Activated T-helper 1 cell treated with Interleukin-2 at 50 U/mL for 16 hours (primary cell): ENCODE measurements around the gene USP7.
"Not testable (repeated sequence)": the region's sequence is repeated elsewhere in the genome, so short reads cannot be mapped to it uniquely, and the experiment has no call there.

ENCODE experiments used
- DNase-seq: peaks from one replicate; pipeline ENCODE4 v3.0.0-alpha.2; 2020; ENCODE audit warnings: low read depth

Gene USP7

DNA sequence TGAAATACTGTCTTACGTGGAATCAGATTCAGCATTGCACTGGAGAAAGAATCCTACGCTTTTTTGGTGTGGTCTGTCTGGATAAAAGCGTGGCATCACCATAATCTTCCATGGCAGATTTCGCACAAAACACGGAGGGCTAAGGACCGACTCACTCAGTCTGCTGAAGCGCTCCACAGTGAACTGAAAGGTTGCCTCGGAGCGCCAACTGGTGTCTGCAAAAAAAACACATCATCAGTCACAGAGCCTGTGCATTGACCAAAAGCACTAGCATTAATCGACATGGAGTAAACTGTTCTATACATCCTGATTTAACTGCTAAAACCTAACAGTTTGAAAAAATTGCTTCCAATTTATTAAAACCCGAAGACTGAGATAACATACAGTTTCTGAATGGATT, 40.5 kb downstream of the USP7 start:
- no peak for DNase-seq

DNA sequence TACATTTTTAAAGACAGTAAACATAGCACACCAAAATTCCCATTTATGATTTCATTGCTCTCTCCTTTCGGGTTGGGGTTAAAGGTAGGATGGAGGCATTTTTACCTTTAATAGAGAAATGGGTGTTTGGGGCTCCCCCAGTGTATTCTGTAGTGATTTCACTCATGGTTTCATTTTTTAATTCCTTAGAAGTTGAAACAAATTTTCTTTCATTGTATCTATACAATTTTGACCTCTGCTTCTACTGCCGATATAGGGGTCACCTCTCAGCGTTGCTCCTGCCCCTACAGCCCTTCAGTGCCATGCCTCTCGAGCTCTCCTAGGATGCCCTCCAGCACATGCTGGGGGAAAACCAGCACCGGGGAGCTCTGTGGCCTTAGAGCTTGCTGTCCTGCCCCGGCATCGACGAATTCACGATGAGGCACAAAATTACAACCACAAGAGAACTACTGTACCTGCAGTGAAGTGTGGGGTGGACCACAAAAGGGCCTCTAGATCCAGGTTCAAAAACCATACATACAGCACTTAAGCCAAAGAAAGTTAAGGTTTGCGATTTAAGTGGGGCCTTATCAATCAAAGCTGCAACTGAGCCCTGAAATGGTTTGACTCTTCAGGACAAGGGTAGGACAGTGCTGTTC, 42.2 kb downstream of the USP7 start:
- DNase-seq, result no peak

DNA sequence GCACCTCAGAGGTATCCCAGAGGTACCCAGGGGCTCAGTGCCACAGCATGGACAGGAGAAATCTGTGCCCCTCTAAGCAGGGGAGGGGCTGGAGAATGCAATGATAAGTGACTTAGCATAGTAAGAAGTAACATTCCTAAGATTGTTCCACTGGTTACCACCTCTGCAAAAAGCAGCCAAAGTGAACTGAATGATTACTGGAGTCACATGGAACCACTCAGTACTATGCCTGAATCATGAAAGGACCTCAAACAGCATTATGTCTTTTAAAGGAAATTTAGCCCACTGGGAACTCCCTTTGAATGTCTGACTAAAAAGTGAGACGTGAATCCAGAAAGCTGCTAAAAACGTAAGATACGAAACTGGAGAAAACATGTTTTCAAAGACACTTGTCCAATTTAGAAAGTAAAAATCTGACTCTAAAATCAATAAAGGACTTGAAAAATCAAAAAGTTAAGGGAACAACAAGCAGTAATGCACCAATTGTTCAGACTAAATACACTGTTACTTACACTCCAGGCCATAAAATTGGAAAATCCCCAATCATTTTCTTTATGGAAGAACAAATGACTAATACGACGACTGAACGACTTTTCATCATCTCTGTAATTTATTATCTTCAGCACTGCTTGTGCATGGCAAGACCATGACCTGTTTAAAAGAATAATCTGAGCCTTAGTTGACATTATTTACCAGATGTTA, 42.9 kb downstream of the USP7 start:
- no peak for DNase-seq

DNA sequence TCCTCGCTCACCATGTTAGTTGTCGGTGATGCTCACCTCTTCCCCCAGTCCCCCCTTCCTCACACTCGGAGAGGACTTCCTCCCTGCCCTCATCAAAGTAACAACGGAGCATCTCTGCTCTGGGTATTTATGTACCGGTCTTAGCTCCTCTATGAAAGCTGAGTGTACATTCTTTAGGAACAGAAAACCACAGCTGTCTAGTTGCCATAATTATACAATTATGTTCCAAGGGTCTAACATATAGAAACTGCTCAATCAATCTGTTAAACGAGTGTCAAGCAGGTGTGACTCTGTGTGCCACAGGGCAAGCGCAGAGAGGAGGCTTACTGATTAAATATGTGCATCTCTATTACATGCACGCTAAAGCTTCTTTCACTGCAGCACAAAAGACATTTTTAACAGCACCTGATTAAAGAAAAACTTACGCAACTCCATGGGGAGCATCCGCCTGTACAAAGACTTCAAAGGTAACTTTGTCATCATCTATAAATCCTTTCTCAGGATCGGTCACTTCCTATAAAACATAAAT, 43.7 kb downstream of the USP7 start:
- DNase-seq, result no peak

DNA sequence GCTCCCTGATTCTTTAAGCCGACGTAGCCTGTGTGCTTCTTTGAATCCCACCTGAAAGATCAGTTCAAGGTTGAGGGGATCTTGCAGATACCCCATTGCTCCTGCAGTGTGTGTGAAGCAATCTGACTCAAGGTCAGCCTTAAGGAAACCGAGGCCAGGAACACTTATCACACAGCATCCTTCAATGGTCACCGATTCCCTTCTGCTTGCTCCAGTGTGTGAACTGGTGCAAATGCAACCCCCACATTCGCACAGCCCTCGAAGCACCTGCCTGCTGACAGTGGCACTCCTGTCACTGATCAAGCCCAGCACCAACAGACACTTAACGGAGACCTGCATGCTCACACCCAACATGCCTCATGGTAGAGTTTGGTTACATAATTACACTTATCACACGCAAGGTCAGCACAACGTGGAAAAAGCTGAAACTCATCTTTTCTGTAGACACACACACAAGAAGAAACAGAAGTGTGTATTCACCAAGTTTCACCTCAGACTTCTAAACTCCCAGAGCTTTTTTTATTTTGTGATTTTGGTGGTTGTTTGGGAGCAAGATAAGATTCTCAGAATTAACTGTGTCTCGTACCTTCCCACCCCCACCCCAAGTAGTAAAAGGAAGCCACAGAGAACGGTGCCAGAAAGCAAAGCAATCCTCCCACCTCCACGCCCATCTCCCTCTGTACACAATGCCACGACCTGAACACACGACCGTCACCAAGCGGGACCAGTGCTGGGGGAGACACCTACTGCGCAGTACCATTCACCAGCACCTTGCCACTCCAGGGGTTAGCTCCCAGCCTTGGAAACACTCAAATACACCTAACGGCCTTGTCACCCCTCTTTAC, 44.4 kb downstream of the USP7 start:
- DNase-seq, result no peak

DNA sequence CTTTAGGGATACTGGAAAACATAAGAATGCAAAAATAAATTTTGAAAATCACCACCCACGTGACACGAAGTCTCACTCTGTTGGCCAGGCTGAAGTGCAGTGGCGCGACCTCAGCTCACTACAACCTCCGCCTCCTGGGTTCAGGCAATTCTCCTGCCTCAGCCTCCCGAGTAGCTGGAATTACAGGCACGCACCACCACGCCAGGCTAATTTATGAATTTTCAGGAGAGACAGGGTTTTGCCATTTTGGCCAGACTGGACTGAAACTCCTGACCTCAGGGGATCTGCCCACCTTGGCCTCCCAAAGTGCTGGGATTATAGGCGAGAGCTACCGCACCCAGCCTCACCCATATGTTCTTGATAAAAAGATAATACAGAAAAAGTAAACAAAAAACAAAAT, 46.4 kb downstream of the USP7 start:
- not testable (repeated sequence) for DNase-seq

DNA sequence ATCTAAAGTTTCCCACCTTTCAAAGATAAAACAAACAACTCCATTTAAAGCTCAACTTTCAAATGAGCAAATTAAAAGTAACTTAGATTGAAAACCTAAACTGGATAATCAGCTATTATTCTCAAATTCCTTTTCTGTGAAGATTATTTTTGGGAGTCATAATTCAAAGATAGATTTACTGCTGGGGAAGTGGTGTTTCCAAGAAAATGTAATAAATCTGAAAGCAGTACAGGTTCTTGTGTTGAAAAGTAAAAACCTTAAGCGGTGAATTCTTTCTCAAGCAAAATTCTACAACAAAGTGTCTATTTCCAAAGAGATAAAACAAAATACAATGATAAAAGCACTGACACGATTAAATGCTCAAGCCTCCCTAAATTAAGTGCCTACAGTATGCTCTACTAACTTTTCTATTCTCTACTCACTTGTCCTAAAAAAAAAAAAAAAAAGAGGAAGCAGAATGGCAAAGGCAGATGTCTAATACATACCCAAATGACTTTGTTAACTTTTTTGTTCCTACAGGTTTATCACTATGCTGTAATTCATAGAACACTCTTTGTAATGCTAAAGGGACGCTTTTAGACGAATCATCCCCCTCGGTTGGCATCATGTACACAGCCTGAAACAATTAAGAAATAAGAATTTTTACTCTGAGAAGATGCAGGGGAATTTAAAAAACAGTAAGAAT, 47.0 kb downstream of the USP7 start:
- no peak for DNase-seq

DNA sequence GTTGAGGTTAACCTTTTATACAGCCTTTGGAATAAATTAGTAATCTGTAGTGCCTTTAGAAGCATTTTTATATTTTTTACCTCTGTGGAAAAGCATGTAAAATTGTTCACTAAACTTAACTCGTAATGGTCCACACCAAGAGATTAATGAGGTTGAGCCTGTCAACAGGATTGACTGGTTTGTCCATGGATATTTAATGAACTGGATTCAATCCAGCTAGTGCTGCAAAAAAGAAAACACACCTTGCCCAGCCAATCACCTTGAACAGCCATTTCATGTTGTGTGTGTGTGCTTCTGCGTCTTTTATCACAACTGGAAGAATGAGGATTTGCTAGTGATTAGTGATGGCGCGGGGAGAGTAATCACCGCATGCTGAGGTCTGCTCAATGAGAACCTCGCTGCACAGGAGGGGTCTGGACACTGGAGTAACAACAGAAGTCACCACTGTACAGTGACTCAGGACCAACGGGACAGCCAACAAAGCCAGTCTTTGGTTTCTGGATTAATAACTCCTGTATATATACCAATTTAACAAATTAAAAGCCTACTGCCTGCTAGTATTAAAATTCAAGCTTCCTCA, 47.9 kb downstream of the USP7 start:
- no peak for DNase-seq

DNA sequence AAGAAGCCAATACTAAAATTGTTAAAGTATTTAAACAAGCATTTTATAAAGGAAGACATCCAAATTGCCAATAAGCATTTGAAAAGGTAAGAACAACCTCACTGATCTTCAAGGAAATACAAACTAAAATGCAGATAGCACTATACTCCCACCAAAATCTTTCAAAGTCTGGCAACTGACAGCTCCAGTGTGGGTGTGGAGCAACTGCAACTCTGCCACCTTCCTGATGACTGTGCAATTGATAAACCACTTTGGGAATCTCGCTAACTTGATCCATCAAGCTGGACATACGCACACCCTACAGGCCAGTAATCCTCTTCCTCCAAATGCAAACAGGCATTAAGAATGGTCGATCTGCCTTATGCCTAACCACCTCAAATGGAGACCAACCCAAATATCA, 49.6 kb downstream of the USP7 start:
- DNase-seq, result no peak

DNA sequence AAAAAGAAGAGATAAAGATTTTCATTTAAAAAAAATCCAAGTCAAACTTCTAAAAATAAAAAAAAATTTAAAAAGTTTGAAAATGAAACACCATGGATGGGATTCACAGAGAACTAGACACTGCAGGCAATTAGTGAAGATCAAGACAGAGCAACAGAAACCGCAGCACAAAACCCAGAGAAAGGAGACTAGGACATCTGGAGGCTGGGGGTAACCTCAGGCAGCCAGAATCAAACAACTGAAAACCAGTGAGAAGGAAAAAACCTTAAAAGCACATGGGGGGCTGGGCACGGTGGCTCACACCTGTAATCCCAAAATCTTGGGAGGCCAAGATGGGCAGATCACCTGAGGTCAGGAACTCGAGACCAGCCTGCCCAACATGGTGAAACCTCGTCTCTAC, 50.9 kb downstream of the USP7 start:
- DNase-seq, result no peak

DNA sequence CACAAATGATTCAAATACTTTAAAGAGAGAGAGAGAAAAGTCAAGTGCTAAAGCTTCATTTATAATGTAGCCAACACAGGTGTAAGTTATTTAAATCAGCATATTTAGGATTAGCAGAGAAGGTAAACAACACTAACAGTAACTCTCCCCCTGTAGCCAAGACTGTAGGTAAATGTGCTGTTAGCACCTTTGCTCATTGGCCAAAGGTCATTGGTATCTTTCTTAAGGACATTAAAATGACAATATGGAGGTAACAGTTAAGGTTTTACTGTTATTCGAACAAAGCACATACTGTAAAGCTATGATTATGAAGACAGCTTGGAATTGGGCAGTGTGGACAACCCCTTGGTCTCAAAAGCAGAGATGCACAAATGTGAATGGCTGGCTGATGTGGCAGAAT, 52.9 kb downstream of the USP7 start:
- no peak for DNase-seq

DNA sequence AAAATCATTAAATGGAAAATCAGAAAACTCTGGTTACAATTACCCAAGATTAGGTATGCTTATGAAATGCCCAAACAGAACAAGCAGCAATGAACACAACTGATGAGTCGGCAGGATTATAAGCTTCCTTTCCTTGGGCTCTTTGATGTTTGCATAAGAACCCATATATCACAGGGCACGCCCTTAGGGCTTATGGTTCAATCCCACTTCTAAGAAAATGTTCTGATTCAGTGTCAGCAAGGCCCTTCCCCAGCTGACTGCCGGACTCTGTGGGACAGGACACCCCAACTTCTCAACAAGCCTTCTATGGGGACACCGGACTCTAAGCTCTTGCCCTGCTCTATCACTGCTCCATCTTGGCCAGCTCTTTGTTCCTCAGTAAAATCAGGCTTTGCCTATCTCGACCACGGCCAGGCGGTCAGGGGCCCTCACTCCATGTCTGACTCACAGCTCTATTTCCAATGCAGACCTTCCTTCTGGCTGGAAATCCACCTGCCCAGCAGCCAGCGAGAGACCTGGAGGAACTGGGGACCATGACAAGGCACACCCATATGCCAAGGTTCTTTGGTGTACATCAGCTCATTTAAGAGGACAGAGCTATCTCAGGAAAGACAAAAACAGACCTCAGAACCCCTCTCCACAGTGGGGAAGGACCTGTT, 54.8 kb downstream of the USP7 start:
- no peak for DNase-seq

DNA sequence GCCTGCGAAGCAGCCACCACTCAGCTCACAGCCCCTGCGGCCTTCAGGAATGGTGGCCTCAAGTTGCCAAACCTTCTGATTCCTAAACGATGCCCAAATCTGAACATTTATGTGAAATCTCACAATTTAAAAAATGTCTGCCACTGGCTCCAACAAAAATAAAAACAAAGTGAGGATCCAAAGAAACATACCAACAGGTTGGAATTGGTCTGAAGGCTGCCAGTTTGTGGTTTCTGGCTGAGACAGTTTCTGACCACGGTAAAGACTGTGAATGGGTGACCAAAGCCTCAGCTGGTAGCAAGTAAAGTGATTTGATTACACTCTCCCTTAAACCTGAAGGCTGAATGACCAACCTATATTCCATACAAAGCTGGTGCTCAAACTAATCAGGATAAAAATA, 56.6 kb downstream of the USP7 start:
- no peak for DNase-seq

DNA sequence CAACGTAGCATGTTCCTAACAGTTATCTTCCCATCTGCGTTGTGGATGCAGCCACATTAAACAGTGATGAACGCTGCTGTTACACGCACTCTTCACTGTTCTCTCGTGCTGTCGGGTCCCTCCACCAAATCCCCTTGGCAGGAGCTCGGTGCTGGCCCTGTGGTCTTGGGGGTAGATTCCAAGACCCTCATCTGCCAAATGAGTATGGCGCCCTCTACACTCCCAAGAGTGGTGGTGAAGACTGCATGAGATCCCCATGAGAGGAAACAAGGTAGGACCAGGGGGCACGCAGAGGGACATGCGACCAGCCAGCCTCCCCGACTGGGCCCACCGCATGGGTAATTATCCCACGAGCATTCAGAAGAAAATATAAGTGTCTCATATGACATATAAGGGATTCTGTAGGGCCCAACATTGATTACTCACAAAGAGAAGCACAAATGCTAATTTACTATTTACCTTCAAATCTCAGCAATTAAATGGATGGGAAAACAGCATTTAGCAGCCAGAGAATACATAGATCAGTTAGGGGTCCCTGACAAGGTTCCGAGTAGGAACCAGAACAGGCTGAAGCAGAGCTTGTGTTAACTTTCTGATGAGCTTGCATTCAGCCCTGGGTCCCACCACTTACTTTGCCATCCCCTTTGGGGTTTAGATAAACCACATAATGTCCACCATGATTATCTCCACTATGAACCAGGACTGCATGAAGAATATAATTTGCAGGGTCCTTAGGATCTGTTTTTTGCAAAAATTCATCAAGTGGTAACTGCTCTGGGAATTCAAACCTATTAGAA, 57.7 kb downstream of the USP7 start:
- no peak for DNase-seq

DNA sequence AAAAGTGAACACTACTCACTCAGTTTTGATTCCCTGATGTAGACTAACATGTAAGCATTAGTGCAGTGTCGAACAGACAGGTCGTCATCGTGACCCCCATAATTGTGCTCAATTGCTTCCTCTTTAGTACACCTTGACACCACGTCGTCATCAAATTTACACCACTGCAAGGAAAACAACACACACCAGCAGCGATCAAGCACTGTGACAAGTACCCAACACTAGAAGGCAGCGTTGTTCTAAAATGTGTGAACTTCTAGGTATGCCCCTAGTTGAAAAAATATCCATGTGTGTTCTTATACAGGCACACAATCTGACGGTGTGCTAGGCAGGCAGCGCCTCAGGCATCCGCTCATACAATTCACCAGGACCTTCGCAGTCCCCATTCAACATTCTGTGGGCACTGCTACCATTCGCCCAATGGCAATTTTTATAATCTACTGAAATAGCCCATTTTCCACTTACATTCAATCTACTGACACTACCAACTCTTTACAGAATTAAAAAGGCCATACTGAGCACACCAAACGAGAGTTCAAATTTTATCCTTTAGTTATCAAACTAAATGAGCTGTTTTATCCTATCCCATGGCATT, 58.4 kb downstream of the USP7 start:
- DNase-seq, result no peak

DNA sequence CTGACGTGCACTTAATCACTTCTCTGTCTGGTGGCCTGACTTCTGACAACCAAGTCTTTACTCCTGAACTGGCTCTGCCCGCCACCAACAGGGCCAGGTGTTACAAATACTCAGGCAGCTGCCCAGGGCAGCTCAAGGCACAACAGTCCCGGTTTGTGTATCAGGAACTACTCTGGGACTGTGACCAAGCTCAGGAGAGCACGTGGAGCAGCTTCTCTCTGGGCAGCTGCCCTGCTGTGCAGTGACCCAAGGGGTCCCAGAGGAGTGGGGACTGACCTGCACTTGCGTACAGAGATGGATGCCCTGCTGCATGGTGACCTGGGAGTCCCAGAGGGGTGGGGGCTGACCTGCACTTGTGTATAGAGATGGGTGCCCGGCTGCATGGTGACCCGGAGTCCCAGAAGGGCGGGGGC, 59.7 kb downstream of the USP7 start:
- DNase-seq, result no peak

DNA sequence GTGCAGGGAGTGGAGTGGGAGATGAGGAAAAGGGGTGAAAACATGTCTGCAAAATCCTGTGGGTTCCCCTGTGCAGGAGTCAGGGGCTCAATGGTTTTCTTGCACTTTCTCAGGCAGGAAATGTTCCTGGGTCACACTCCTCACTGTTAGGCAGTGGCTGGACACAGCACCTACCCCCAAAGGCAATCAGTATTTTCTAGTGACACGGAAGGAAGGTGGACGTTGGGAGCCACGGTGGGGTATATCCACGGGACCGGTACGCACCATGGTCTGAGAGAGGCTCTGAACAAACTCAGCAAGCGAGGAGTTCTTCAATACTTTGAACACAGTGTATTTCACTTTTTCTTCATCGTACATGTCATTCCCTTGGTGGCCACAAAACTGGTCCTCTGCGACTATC, 60.7 kb downstream of the USP7 start:
- no peak for DNase-seq

DNA sequence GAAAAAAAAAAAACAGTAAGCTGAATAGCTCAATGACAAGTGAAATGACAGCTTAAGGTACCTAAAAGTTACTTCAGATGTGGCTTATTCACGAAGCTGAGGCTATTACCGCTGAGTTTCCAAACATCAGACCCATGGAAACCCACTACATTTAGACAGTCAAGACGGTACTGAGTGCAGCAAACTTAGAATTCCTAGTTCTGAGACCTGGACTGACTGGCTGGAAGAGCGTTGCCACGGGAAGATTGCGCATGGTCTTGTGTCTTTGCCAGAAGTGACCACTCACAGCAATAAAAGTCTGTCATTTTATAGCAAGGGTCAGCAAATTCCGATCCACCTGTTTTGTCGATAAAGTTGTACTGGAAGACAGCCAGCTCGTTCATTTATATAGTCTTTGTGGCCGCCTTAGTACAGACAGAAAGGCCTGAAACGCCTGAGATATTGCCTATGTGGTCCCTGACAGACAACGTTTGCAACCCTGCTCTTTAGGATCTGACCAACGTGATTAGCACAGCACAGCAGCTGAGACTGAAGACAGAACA, 62.3 kb downstream of the USP7 start:
- DNase-seq, result no peak

DNA sequence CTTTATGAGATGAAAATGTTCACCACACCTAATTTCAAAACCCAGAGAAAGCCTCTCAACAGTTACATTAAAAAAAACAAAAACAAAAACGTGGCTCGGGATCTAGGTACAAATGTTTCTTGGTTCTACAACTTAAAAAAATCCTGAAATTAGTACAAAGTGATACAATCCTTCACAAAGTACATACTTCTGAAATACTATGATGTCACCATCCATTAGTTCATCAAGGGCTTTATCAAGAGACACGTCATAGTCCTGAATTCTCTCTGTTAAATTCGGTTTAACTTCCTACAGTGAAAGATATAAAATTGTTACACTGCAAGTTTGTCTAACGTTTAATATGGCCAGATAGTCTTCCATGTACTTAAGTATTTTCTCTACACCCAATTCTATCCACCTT, 63.4 kb downstream of the USP7 start:
- DNase-seq, result no peak
